Liver (tissue), 3 donors: ENCODE measurements around the gene HBG2.

Experiments used
- EGR1 ChIP-seq, 2 donors: IDR thresholded peaks; 2 replicates each; pipeline ENCODE4 v1.6.1; 2016 to 2018; ENCODE audit warnings: antibody characterized with exemption in 2 of 2, low read depth in 2 of 2
- FOXA1 ChIP-seq: IDR thresholded peaks from 2 replicates; pipeline ENCODE4 v1.6.1; 2016; ENCODE audit warnings: antibody characterized with exemption
- JUND ChIP-seq, 2 donors: IDR thresholded peaks; 2 replicates each; pipeline ENCODE4 v1.6.1; 2016; ENCODE audit warnings: antibody characterized with exemption in 2 of 2
- RAD21 ChIP-seq, 2 donors: IDR thresholded peaks; 2 replicates each; pipeline ENCODE4 v1.6.1; 2016; ENCODE audit warnings: antibody characterized with exemption in 2 of 2, mild to moderate bottlenecking in 2 of 2
- TAF1 ChIP-seq: conservative IDR thresholded peaks from 2 replicates; pipeline ENCODE4 v1.6.1; 2016; ENCODE audit warnings: antibody characterized with exemption, mild to moderate bottlenecking
- YY1 ChIP-seq: IDR thresholded peaks from 2 replicates; pipeline ENCODE4 v1.6.1; 2016; ENCODE audit warnings: antibody characterized with exemption, mild to moderate bottlenecking
- TF ChIP-seq, protein P1 (sequence below): fragments of 150-350 bp; IDR thresholded peaks from 2 replicates; pipeline ENCODE4 v1.5.1; 2017; ENCODE audit warnings: improper control_type of control experiment, low read depth, low read length; ENCODE audit not compliant: missing input control
- TF ChIP-seq, protein P2 (sequence below): IDR thresholded peaks from 2 replicates; pipeline ENCODE4 v1.6.1; 2016; ENCODE audit warnings: antibody characterized with exemption
- TF ChIP-seq, protein P3 (sequence below): IDR thresholded peaks from 2 replicates; pipeline ENCODE4 v1.6.1; 2016; ENCODE audit warnings: antibody characterized with exemption
- TF ChIP-seq, protein P4 (sequence below): IDR thresholded peaks from 2 replicates; pipeline ENCODE4 v1.6.1; 2016; ENCODE audit warnings: antibody characterized with exemption, mild to moderate bottlenecking
- donor health status: healthy.
- donor health status: healthy.

DNA sequence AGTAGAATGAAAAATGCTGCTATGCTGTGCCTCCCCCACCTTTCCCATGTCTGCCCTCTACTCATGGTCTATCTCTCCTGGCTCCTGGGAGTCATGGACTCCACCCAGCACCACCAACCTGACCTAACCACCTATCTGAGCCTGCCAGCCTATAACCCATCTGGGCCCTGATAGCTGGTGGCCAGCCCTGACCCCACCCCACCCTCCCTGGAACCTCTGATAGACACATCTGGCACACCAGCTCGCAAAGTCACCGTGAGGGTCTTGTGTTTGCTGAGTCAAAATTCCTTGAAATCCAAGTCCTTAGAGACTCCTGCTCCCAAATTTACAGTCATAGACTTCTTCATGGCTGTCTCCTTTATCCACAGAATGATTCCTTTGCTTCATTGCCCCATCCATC, 30.1 kb upstream of the HBG2 start:
- no peak for TF ChIP-seq EGR1 (IDR thresholded peaks at IDR 0.05; ENCODE audit: low read depth in 2 of 2)
- TF ChIP-seq TAF1: no peak
- TF ChIP-seq, protein P1, sequence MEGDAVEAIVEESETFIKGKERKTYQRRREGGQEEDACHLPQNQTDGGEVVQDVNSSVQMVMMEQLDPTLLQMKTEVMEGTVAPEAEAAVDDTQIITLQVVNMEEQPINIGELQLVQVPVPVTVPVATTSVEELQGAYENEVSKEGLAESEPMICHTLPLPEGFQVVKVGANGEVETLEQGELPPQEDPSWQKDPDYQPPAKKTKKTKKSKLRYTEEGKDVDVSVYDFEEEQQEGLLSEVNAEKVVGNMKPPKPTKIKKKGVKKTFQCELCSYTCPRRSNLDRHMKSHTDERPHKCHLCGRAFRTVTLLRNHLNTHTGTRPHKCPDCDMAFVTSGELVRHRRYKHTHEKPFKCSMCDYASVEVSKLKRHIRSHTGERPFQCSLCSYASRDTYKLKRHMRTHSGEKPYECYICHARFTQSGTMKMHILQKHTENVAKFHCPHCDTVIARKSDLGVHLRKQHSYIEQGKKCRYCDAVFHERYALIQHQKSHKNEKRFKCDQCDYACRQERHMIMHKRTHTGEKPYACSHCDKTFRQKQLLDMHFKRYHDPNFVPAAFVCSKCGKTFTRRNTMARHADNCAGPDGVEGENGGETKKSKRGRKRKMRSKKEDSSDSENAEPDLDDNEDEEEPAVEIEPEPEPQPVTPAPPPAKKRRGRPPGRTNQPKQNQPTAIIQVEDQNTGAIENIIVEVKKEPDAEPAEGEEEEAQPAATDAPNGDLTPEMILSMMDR: no peak
- no peak for TF ChIP-seq JUND (IDR thresholded peaks at IDR 0.05)
- TF ChIP-seq RAD21 (IDR thresholded peaks at IDR 0.05): no peak
- TF ChIP-seq, protein P2, sequence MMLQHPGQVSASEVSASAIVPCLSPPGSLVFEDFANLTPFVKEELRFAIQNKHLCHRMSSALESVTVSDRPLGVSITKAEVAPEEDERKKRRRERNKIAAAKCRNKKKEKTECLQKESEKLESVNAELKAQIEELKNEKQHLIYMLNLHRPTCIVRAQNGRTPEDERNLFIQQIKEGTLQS: no peak
- TF ChIP-seq, protein P3, sequence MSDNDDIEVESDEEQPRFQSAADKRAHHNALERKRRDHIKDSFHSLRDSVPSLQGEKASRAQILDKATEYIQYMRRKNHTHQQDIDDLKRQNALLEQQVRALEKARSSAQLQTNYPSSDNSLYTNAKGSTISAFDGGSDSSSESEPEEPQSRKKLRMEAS: no peak
- TF ChIP-seq, protein P4, sequence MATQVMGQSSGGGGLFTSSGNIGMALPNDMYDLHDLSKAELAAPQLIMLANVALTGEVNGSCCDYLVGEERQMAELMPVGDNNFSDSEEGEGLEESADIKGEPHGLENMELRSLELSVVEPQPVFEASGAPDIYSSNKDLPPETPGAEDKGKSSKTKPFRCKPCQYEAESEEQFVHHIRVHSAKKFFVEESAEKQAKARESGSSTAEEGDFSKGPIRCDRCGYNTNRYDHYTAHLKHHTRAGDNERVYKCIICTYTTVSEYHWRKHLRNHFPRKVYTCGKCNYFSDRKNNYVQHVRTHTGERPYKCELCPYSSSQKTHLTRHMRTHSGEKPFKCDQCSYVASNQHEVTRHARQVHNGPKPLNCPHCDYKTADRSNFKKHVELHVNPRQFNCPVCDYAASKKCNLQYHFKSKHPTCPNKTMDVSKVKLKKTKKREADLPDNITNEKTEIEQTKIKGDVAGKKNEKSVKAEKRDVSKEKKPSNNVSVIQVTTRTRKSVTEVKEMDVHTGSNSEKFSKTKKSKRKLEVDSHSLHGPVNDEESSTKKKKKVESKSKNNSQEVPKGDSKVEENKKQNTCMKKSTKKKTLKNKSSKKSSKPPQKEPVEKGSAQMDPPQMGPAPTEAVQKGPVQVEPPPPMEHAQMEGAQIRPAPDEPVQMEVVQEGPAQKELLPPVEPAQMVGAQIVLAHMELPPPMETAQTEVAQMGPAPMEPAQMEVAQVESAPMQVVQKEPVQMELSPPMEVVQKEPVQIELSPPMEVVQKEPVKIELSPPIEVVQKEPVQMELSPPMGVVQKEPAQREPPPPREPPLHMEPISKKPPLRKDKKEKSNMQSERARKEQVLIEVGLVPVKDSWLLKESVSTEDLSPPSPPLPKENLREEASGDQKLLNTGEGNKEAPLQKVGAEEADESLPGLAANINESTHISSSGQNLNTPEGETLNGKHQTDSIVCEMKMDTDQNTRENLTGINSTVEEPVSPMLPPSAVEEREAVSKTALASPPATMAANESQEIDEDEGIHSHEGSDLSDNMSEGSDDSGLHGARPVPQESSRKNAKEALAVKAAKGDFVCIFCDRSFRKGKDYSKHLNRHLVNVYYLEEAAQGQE: no peak
- TF ChIP-seq FOXA1: no peak
- TF ChIP-seq YY1: no peak
